Measurements from ENCODE around the gene UBA6.

UBA6 gene

DNA sequence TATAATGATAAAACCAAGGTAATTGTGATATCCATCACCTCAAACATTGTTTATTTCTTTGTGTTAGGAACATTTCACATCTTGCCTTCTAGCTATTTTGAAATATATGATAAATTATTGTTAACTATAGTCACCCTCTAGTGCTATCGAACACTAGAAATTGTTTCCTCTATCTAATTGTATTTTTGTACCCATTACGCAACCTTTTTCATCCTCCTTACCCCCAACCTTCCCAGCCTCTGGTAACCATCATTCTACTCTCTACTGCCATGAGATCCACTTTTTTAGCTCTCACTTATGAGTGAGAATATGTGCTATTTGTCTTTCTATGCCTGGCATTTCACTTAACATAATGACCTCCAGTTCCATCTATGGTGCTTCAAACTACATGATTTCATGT is 3.9 kb upstream of the UBA6 start:
- ChIA-PET POLR2A (no interaction called here), CTCF (no interaction called here)
- DNase-seq (ENCODE audit: extremely low spot score) = no peak
- TF ChIP-seq, protein P1, sequence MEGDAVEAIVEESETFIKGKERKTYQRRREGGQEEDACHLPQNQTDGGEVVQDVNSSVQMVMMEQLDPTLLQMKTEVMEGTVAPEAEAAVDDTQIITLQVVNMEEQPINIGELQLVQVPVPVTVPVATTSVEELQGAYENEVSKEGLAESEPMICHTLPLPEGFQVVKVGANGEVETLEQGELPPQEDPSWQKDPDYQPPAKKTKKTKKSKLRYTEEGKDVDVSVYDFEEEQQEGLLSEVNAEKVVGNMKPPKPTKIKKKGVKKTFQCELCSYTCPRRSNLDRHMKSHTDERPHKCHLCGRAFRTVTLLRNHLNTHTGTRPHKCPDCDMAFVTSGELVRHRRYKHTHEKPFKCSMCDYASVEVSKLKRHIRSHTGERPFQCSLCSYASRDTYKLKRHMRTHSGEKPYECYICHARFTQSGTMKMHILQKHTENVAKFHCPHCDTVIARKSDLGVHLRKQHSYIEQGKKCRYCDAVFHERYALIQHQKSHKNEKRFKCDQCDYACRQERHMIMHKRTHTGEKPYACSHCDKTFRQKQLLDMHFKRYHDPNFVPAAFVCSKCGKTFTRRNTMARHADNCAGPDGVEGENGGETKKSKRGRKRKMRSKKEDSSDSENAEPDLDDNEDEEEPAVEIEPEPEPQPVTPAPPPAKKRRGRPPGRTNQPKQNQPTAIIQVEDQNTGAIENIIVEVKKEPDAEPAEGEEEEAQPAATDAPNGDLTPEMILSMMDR (IDR thresholded peaks at IDR 0.05; ENCODE audit: control extremely low read depth, extremely low read depth, low read depth, missing control alignments) = no peak

DNA sequence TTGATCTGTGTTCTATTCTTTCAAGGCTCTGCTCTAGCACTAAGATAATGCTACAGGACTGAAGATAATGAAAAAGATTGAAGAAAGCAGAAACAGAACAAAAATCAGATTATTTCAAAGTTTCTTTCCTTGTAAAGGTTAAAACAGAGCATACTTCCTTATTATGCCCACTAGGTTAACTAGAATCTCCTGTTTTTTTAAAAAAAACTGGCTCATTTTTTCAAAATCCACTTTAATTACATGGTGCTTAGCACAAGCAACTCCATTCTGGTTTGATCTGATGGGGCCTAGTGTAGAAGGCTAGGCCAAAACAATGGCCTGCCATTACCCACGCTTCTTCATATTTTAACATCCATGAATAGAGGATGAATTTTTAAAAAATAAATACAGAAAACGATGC is 1.2 kb upstream of the UBA6 start:
- DNase-seq (ENCODE audit: extremely low spot score) = no peak
- TF ChIP-seq, protein P1 (IDR thresholded peaks at IDR 0.05; ENCODE audit: control extremely low read depth, extremely low read depth, low read depth, missing control alignments) = no peak
- ChIA-PET CTCF (interaction anchor here (1.1 to 3.3 kb wide), 5 partner anchors 21 to 167 kb away, joined by 3 to 11 read pairs (median 4); no protein-coding TSS in a partner anchor), POLR2A (no interaction called here)

DNA sequence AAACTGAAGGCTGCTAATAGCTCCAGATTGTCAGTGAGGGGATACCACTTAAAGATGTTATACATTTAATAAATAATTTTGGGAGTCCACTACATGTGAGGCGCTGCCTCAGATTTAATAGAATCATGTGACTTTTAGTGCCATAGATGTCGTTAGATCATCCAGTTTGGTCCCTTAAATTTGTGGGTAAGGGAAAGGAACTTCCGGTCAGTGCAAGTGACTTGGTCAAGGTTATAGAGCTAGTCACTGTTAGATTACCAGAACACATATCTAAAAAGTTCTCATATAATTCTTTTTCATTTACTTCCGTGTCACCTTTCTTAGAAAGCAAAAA is 529 bp upstream of the UBA6 start:
- POLR2A ChIA-PET = interaction anchor here (0.6 to 1.2 kb wide), 2 partner anchors 15 to 133 kb away, joined by 3 read pairs; no protein-coding TSS in a partner anchor
- DNase-seq (ENCODE audit: extremely low spot score) = no peak
- CTCF ChIA-PET = interaction anchor here (0.7 to 3.3 kb wide), 9 partner anchors 10 to 166 kb away, joined by 3 to 11 read pairs (median 4); no protein-coding TSS in a partner anchor
- TF ChIP-seq, protein P1 (IDR thresholded peaks at IDR 0.05; ENCODE audit: control extremely low read depth, extremely low read depth, low read depth, missing control alignments) = no peak

DNA sequence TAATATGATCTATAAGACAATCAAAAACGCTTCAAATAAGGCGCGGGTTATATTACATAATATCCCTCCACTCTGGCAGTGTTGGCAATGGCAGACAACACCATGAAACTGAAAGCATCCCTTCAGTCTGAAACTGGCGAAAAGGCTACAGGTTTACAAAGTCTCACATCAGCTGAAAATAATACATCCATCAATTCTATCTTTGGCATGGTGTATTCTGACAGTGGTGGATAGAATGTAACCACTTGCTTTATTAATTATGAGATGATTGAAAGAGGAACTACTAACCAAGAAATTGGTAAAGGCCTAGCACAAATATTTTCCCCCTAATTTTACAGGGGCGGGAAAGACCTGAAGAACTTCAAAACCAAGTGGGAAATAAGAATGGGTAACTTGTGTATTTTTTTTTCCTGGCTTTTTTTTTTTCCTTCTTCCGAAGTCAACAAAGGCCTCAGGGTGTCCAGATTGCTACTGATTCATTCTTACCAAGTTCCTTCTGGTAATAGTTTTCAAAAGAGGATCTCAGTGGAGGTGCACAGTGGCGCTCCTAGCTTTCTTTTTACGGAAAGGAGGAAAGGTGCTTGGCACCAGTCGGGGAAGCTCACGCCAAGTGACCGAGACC is 728 bp downstream of the UBA6 start:
- TF ChIP-seq, protein P1 (IDR thresholded peaks at IDR 0.05; ENCODE audit: control extremely low read depth, extremely low read depth, low read depth, missing control alignments) = no peak
- POLR2A ChIA-PET = interaction anchor here (1.2 kb wide), 1 partner anchor 131 kb away, joined by 3 read pairs; no protein-coding TSS in a partner anchor
- peak; percentile 40 for DNase-seq (ENCODE audit: extremely low spot score)
- CTCF ChIA-PET = interaction anchor here (1.0 to 3.3 kb wide), 12 partner anchors 11 to 151 kb away, joined by 3 to 11 read pairs (median 4); no protein-coding TSS in a partner anchor

DNA sequence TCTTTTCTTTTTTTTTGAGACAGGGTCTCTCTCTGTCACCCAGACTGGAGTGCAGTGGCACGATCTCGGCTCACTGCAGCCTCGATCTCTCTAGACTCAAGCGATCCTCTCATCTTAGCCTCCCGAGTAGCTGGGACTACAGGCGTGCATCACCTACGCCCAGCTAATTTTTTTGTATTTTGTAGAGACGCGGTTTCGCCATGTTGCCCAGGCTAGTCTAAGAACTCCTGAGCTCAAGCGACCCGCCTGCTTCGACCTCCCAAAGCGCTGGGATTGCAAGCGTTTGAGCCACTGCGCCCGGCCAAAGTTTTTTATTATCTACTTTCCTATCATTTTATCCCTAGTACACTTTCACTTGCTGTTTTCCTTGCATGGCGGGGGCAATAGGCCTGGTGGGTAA is 1.4 kb downstream of the UBA6 start:
- ChIA-PET POLR2A (no interaction called here), CTCF (interaction anchor here (1.0 to 3.3 kb wide), 10 partner anchors 12 to 150 kb away, joined by 3 to 11 read pairs (median 4); no protein-coding TSS in a partner anchor)
- TF ChIP-seq, protein P1 (IDR thresholded peaks at IDR 0.05; ENCODE audit: control extremely low read depth, extremely low read depth, low read depth, missing control alignments) = no peak
- no peak for DNase-seq (ENCODE audit: extremely low spot score)

DNA sequence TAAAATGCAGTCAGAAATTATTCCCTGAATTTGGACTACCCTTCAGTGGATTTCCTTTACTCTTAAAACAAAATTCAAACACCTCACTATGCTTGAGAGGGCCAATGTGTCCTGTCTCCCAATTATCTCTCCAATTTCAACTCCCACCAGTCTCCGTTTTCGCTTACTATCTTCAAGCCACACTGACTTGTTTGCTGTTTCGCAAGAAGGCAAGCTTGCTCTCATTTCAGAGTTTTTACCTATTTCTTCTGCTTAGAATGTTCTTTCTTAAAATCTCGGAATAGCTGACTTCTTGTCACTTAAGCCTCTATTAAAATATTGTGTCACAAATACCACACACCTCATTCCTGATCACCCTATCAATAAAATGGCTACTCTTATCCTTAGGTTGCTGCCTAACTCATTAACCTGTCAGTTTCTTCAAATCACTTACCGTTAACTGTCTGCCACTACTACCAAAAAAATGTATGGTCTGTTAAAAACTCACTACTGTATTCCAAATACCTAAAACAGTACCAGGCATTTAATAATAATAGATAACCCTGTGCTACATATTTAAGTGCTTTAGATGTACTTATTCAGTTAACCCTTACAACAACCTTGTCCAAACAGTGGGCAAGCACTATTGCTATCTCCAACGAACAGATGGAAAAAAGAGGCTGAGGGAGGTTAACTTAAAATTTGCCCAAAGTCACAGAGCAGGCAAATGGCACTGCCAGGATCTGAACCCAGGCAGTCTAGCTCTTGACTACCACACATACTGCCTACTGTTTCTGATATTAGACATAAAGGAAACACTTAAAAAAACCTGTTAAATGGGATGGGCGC is 2.9 kb downstream of the UBA6 start:
- no peak for DNase-seq (ENCODE audit: extremely low spot score)
- CTCF ChIA-PET = interaction anchor here (1.1 kb wide), 1 partner anchor 54 kb away, joined by 4 read pairs; no protein-coding TSS in a partner anchor
- TF ChIP-seq, protein P1 (IDR thresholded peaks at IDR 0.05; ENCODE audit: control extremely low read depth, extremely low read depth, low read depth, missing control alignments) = no peak
- POLR2A ChIA-PET = interaction anchor here (0.6 kb wide), 1 partner anchor 147 kb away, joined by 3 read pairs; no protein-coding TSS in a partner anchor

Measured in GM10248 (cell line).